T-helper 2 cell (primary cell): ENCODE data around the gene DCAKD.
"Not testable (repeated sequence)": the region's sequence is repeated elsewhere in the genome, so short reads cannot be mapped to it uniquely, and the experiment has no call there.

Source experiments
- DNase-seq, 5 experiments: peaks; one replicate each; pipeline versions ENCODE4 v3.0.0 to v3.0.0-alpha.2; 2012 to 2022

Gene DCAKD

DNA sequence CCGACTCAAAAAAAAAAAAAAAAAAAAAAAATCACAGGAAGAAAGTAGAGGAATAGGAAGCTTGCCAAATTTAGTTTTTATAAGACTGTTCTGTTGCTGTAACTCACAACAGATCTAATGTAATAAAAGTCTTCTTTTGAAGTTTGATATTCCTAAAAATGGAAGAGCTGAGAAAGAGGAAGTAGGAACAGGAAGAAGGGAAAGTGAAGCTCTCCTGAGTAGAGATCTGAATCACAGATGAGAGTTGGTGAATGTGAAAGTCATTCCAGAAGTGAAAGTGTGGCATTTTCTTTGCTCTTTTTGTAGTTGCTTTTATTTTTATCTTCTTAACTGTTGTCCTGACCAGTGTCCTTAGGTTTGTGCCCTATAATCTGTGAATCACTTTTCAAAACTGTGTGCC, 11.8 kb upstream of the DCAKD start:
- peak in 1 of 5 experiments; percentile 43 for DNase-seq

DNA sequence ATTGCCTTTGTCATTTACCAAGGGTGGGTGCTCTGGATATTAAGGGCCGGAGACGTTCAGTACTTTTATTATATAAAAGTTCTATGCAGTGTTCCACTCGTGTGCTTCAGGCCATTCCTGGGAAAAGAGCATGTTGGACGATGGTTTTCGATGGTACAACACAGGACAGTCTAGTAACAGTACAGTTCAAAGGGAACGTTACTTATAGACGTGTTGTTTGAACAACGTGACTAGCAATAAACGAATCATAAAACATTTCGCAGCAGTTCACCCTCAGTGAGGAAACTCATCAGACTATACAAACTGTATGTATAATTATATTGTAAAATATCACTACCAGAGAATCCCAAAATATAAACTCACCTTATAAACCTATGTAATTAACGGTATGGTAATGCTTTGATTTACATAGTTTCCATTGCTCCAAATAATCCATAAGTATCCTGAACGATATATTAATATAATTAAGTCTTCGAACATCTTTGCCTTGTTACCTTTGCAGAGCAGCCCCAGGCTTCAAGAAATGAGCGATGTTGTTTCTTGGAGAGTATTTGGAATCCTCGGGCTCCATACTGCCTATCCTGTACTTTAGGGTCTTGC, 10.3 kb upstream of the DCAKD start:
- no peak for DNase-seq

DNA sequence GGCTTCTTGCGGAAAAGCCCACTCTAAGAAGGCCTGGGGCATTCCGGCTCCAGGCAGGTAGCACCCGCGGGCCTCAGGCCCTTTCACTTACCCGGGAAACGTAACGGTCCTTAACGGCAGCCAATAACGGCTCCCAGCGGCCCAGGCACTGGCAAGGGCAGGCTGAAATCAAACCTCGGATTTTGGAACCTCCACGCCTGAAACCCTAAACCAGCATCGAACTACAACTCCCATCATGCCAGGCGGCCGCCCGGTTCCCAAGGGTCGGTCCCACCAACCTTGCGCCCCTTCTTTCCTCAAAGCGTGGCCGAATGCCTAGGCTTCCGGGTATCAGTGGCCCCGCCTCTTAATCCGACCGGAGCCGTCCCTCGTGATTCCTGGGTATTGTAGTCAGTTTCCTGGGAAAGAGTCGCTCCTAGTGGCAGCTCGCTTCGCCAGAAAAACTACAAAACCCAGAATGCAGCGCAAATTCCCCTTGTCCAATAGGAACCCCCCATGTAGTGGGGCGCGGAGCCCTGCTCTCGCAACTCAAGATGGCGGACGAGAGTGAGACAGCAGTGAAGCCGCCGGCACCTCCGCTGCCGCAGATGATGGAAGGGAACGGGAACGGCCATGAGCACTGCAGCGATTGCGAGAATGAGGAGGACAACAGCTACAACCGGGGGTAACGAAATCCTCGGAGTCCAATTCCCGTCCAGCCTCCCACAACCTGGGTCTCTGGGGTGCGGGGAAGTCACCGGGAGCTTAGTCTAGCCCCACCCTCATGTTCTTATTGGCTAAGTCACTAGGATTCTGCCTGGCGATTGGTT, 9.6 kb upstream of the DCAKD start, which contains the start of gene NMT1:
TSS of gene NMT1 (plus strand) at position 521 of the 809 bp plus-strand sequence. CDS start at position 534, 13 bp downstream.
- DNase-seq, result peak; percentile 82 to 99 (median 94)

DNA sequence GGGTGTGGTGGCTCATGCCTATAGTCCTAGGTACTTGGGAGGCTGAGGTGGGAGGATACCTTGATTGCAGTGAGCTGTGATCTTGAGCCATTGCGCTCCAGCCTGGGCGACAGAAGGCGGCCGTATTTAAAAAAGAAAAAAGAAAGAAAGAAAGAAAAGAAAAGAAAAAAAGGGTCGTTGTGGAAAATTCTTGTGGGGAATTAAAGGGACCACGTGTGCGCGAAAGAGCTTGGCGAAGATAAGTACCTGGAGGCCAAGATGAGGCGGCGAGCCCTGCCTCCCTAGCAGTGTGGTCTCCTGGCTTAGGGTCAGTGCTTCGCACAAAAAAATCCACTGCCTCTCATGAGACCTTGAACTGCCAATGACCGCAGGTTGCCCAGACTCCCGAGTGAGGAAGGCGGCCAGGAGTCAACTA, 9.0 kb upstream of the DCAKD start:
- DNase-seq, result no peak

DNA sequence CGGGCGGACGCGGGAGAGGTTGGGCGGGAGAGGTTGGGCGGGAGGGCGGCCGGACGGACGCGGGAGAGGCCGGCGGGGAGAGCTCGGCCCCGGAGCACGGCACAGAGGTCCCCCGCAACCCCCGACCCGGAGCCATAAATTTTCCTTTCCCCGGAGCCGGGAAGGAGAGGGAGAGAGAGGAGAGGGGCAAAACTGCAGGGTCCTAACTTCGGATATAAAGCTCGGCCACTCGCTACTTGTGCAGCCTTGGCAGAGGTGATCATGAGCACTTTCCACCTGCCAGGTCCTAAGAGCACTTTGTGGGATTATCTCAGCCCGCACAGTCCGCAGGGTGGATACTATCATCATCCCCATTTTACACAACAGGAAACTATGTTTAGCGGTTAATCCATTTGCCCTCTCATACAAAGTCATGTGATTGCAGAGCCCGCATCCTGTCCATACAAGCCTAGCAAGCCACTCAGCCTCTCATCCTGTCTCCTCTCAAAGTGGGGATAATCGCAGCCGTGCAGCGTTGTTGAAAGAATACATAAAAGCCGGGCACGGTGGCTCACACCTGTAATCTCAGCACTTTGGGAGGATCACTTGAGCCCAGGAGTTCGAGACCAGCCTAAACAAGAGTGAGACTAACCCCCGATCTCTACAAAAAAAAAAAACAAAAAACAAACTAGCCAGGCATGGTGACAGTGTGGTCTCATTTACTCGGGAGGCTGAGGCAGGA, 780 bp upstream of the DCAKD start:
- peak in 4 of 5 experiments; percentile 2 to 94 (median 38) for DNase-seq

DNA sequence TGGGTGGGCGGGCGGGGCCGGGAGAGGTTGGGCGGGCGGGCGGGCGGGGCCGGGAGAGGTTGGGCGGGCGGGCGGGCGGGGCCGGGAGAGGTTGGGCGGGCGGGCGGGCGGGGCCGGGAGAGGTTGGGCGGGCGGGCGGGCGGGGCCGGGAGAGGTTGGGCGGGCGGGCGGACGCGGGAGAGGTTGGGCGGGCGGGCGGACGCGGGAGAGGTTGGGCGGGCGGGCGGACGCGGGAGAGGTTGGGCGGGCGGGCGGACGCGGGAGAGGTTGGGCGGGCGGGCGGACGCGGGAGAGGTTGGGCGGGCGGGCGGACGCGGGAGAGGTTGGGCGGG, 254 bp upstream of the DCAKD start:
- DNase-seq, result not testable (repeated sequence)

DNA sequence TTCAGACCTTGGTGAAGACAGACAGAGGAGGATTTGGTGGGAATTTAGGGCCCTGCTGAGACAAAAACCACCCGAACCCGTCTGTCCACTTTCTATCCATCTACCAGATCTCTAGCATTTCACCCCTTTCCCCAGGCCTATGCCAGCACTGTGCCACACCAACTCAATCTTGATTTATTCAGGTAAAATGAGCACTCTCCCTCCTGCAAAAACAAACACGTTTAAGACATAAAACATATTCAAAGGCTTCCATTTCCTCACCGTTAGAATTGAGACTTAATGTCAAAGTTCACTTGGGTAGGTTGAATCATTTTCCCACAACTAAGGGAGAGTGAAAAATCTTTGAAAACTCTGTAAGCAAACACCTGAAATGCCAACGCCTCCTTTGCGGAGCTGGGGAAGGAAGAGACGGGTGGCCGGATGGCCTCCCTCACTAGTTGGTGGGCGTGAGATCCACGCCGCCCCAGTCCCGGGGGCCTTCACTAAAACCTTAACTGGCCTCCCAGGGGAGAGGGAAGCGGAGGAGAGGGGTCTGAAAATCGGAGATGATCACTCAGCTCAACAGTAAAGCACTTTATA, 862 bp downstream of the DCAKD start:
- peak in 2 of 5 experiments; percentile 8 to 50 for DNase-seq

DNA sequence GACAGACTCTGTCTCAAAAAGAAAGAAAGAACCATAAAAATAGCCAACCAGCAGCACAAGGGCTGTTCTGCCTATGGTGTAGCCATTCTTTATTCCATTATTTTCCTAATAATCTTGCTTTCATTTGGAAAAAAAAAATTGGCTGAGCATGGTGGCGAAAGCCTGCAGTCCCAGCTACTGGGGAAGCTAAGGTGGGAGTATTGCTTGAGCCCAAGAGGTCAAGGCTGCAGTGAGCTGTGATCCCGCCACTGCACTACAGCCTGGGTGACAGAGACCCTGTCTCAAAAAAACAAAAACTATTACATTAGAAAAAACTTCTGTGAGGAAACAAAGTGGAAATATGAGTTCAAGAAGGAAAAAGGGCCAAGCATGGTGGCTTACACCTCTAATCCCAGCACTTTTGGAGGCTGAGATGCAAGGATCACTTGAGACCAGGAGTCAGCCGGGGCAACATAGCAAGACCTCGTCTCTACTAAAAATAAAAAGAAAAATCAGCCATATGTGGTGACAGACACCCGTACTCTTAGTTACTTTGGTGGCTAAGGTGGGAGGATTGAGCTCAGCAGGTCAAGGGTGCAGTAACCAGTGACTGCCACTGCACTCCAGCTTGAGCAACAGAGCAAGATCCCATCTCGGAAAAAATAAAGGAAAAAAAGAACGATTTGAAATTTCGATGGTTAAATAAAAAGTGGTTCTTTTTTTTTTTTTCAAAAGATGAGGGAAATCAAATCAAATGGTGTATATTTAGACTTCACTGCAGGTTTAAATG, 2.5 kb downstream of the DCAKD start:
- peak in 1 of 5 experiments; percentile 27 for DNase-seq

DNA sequence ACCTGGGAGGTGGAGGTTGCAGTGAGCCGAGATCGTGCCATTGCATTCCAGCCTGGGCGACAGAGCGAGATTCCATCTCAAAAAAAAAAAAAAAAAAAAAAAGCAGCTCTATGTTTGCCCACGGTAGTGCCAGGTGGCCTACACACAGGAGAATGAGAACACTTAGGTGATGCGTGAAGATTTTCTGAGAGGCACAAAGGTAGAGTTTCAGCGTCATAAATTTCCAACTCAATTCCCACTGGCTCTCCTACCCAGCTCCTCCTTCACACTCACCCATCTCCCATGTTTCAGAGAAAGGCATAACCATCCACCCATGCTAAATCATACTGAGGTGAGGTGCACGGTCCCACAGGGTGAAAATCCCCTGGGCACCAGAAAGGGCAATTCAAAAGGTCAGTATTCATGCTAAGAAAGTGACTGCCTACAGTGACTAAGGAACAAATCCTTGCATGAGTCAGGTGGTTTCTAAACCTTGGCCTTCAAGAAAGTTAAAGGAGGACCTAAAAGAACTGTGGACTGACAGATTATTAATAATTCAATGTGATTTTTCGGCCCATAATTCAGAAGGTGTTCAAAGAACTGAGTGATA, 4.8 kb downstream of the DCAKD start:
- no peak for DNase-seq

DNA sequence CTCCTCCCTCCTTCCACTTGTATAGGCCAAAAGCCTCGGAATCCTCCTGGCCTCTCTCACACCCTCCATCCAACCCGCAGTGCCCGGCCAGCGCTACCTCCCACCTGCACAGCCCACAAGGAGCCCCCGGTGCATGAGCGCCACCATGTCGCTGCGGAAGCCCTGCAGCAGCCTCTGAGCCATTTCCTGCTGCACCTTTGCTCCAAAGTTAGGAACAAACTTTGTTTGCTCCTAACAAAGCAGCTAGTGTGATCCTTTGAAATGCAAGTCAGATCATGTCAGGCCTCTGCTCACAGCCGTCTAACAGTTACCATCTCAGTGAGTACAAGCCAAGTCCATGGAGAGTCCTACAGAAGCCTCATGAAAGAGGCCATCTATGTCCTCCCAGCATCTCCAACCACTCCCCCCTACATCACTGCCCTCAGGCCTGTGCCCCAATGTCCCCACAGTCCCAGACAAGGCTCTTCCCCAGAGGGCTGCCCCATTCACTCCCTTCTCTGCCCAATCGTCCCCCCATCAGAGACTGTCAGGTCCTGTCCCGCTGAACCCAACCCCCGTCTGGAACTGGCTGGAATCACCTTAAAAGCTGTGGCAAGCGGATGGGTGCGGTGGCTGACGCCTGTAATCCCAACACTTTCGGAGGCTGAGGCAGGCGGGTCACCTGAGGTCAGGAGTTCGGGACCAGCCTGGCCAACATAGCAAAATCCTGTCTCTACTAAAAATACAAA, 7.5 kb downstream of the DCAKD start:
- no peak for DNase-seq

DNA sequence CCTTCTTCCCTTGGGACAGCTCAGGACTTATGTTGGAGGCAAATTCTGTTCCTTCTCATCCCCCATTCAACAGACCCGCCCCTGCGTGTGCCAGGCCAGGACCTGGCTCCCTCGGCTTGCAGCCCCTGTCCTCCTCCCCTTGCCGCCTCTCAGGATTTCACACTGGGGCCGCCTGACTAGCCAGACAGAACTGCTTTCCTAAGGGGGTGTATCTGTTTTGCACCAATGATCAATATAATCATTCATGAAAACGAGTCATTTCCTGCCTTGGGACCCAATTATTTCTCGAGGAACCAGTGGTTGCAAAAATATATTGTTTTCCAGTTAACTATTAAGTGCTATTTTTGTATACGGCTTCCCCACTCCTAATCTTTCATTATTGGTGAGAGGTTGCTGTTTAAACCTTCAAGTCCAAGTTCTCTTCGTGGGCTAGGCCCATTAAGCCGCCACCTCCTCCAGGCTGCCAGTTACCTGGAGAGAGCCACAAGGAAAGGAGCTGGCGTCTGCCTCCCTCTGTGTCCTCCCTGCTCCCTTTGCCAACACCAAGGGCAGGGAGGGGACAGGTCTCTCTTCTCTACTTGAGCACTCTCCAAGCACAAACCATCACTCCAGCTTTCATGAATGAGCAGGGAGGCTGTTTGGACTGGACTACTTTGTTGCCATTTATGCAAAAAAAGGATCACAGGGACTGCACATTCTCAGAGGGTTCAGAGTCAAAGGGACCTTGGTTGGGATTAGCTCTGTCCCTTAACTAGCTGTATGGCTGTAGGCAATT, 8.9 kb downstream of the DCAKD start:
- DNase-seq, result no peak

DNA sequence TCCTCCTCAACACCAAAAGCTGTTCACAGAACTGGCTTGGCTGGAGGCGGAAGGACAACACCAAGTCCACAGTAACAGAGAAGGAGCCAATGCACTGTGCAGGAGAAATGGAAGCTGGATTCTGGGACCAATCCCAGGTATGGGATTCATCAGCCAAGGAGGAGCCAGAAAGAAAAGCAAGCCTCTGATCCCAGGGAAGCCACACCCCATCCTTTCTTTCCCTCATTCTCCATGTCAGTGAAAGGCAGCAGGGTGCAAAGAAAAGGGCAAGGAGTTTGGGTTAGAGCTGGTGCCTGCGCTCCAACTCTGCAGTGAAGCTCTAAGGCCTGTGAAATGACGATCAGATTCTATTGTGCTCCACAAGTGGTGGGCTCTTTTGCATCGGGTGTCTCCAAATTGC, 11.0 kb downstream of the DCAKD start:
- DNase-seq, result no peak

DNA sequence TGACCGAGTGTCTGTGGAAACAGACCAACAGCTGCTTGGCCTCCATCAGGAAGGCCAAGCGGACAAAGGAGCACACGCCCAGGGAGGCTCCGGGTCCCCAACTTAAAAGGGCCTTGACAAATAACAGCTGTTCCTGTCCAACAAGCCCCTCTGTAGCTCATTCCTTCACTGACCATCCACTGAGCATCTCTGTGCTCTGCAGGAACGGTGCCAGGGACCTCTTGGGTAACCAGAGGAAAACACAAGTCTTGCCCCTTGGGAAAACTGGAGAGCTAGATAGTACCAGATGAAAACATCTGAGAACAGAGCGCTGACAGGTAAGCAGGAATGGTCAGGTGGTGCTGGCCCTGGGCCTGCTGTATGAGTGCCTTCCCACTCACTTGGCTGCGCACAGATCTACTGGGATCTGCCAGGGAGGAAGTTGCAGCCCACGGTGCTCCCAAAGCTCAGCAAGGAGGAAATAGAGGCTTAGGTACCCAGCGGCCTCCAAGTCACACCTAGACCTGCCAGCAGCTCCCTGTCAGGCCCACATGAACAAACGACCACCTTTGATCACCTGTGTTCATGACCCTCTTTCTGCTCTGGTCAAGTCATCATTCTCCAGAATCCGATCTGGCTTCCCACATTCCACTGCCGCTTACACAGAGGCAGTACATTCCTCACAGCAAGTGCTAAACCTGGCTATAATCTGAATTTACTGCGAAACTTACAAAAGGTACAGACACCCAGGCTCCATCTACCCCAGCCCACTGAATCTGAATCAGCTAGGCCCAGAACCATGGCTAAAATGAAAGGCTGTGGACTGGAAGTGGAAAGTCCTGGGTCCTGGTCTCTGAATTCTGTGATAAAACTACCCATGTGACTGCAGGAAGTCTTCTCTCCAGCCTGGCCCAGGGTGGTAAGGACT, 12.5 kb downstream of the DCAKD start:
- no peak for DNase-seq

DNA sequence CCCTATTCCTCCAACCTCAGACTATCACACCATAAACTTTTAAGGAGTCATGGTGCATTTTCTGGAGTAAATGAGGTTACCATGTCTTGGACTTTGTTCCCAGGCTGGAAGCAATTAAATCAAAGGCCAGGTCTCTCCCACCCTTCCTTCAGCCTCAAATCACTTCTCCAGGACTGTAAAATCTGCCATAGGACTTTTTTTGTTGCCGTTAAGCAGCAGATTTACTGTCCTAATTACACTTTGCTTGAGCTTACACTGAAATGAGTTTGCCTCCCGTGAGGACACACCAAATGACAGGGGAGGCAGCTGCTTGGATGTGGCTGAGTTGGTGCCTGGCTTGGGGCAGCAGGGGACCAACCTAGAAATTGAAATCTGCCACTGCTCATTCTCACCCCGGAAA, 14.7 kb downstream of the DCAKD start:
- DNase-seq, result no peak

DNA sequence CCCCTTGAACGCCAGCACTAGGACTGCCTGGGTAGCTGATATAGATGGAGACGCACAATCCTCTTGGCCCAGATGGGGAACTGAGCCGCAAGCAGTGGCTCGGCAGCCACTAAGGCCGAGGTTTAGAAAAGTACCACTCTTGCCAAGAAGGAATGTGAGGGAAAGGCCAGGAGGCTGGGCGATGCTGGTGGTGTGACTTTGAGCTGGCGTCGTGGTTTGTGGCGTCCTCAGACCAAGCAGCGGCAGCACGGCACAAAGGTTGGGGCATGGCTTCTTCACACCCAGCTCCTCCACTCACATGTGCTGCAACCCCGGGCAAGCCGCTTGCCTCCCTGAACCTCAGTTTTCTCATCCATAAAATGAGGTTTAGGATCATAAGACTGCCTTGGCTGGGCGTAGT, 15.6 kb downstream of the DCAKD start:
- DNase-seq, result no peak

DNA sequence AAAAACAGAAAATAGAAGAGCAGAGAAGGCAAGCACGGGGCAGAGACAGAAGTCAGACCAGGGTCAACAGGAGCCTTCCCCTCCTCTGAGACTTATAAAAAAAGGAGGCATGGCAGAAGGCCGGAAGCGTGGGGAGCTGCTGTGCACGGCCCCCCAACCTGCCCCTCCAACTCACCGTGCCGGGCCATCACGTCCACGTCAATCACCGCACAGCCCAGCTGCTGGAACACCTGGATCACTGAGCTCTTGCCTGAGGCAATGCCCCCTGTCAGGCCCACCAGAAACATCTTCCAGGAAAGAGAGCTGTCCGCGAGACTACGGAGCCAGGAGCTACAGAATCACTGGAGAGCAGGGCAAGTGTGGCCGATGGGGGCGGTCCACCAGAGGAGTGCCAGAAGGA, 16.8 kb downstream of the DCAKD start:
- DNase-seq, result no peak

DNA sequence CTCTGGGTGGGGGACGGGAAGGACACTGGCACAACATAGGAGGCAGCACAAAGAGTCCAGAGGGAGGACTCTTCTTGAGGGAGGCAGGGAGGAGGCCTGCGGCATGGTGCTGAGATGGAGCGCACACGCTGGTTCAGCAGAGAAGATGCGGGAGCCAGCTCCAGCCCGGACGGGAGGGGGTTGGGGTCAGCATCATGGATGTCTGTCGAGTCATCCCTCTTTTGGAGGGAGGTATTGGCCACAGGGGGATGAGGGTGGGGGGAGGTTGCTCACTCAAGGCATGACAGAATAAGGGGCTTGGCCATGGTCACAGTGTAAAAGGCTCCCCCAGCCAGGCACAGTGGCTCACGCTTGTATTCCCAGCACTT, 19.3 kb downstream of the DCAKD start:
- no peak for DNase-seq

DNA sequence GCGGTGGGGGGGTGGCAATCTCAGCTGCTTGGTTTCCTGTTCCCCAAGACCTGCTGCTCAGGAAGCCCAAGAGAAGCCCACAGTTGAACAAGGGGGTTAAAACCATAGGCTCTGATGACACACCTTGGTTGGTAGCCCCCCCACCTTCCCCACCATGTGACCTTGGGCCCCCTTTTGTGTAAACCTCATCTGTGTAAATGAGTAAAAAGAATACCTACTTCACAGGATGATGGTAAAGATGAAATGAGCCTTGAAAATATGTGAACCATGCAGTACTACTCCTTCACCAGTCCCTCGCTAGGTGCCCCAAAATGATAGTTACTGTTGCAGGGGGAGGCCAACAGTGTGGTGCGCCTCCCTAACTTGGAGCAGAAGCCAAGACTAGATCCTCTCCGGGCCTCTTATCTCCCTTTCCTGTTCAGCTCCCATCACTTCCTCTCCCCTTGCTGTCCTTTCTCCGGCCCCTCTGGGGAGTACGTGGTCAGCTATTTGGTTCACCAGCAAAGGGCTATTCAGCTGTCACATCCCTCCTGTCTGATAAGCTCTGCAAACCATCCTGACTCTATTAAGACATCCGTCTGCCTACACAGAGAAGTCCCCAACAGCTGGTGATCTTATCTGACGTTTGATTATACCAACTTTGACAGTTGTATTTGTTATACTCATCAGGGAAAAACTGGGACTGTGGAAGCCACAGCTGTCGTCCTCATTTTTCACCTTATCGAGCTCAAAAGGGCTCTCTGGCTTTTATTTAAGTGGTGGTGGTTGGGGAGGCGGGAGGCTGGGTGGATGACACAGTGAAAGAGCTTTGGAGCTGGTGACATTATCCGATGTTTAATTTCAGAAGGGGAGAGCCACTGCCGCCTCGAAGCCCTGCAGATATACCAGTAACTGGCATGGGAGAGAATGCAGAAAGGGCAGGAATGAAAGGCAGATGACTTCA, 19.9 kb downstream of the DCAKD start:
- DNase-seq, result no peak
